BJ (cell line): ENCODE data around the gene TCF12. TPM values are rescaled to one million over a fixed set of nuclear protein-coding genes. Genes with fewer than 3 reads are reported as not detected.
"Not testable (repeated sequence)": the region's sequence is repeated elsewhere in the genome, so short reads cannot be mapped to it uniquely, and the experiment has no call there.

Source experiments
- CTCF ChIA-PET: fragments of 350-600 bp; formaldehyde crosslinking; extraction: SDS; loops from one replicate; lab custom pipeline; 2021; ENCODE audit warnings: antibody characterized with exemption, inconsistent platforms; lab: Yijun Ruan, JAX
- POLR2A ChIA-PET: fragments of 300-600 bp; sonication (Branson Sonifier 250); formaldehyde crosslinking; extraction: SDS; loops from one replicate; lab custom pipeline; 2021; ENCODE audit warnings: antibody characterized with exemption; lab: Charles Lee
- DNase-seq: peaks from one replicate; pipeline ENCODE4 v3.0.0-alpha.2; 2011; ENCODE audit warnings: low read depth
- H3K27me3 ChIP-seq: 2 replicates; pipeline ENCODE4 v1.6.0; 2011; ENCODE audit warnings: low read length; ENCODE audit not compliant: control insufficient read depth, insufficient read depth
- H3K36me3 ChIP-seq: 2 replicates; pipeline ENCODE4 v1.5.1; 2011; ENCODE audit warnings: low read length; ENCODE audit not compliant: control insufficient read depth, insufficient read depth
- H3K4me3 ChIP-seq: 2 replicates; pipeline ENCODE4 v1.5.1; 2011; ENCODE audit warnings: low read depth, mild to moderate bottlenecking, control low read depth, low read length
- CTCF ChIP-seq: IDR thresholded peaks from 2 replicates; pipeline ENCODE4 v1.5.1; 2011; ENCODE audit warnings: low read depth, mild to moderate bottlenecking, control low read depth, inconsistent platforms, low read length, moderate library complexity; ENCODE audit not compliant: insufficient read depth
- polyA plus RNA-seq: library from polyadenylated mRNA; depleted of rRNA; stranded (reverse); fragments of >200 nt; gene quantifications from 2 replicates; pipeline ENCODE4 v1.2.3, GENCODE V29; 2011

The TCF12 gene
- polyA plus RNA-seq, 1 experiment = 134 TPM

GRCh38 chr15:57094321-57095257 lies 176.1 kb downstream of the TCF12 start:
- Histone ChIP-seq H3K36me3 (no peaks in the 10 kb centered on the region), H3K4me3 (no peak overlapping the region), H3K27me3 (no peaks in the 10 kb centered on the region)
- ChIA-PET POLR2A (no interaction called here), CTCF (interaction anchor here (1.7 kb wide), 1 partner anchor 14 kb away, joined by 6 read pairs; no protein-coding TSS in a partner anchor)
- DNase-seq = no peak
- no peak for TF ChIP-seq CTCF

GRCh38 chr15:57095896-57096295 lies 177.5 kb downstream of the TCF12 start:
- Histone ChIP-seq H3K27me3 (no peaks in the 10 kb centered on the region), H3K36me3 (no peaks in the 10 kb centered on the region), H3K4me3 (no peak overlapping the region)
- POLR2A ChIA-PET = no interaction called here
- CTCF ChIA-PET = no interaction called here
- no peak for TF ChIP-seq CTCF
- no peak for DNase-seq

- TF ChIP-seq CTCF = no peak
- POLR2A ChIA-PET = interaction anchor here (0.7 kb wide), 1 partner anchor 23 kb away, joined by 4 read pairs; no protein-coding TSS in a partner anchor
- Histone ChIP-seq H3K36me3 (no peaks in the 10 kb centered on the region), H3K27me3 (no peaks in the 10 kb centered on the region), H3K4me3 (no peak overlapping the region)
- CTCF ChIA-PET = no interaction called here
- DNase-seq = no peak
These were observed 178.8 kb downstream of the TCF12 start for GRCh38 chr15:57097246-57097645.

- POLR2A ChIA-PET, H3K27me3 ChIP-seq, H3K4me3 ChIP-seq, DNase-seq, H3K36me3 ChIP-seq: not testable (repeated sequence)
- CTCF ChIA-PET = interaction anchor here (1.9 kb wide), 1 partner anchor 13 kb away, joined by 5 read pairs; no protein-coding TSS in a partner anchor
These were observed 179.6 kb downstream of the TCF12 start for GRCh38 chr15:57097919-57098543.

GRCh38 chr15:57098896-57099295 lies 180.5 kb downstream of the TCF12 start:
- no peaks in the 10 kb centered on the region for H3K27me3 ChIP-seq
- POLR2A ChIA-PET = no interaction called here
- no peaks in the 10 kb centered on the region for H3K36me3 ChIP-seq
- DNase-seq = no peak
- TF ChIP-seq CTCF = no peak
- H3K4me3 ChIP-seq = no peak overlapping the region
- CTCF ChIA-PET = interaction anchor here (1.9 kb wide), 1 partner anchor 12 kb away, joined by 5 read pairs; no protein-coding TSS in a partner anchor
